GM23338 (cell line): ENCODE results near the gene RIMS4. TPM values are rescaled to one million over a fixed set of nuclear protein-coding genes. Genes with fewer than 3 reads are reported as not detected.
A peak's percentile ranks its signal among the peaks of the same experiment; 100 is the strongest.

Source experiments
- ATAC-seq: fragments of 200-7000 bp; cut with Tn5 transposase; 3 replicates; pipeline ENCODE4 v1.9.1; 2020
- DNase-seq: peaks from one replicate; pipeline ENCODE4 v3.0.0-alpha.2; 2015; ENCODE audit warnings: low spot score
- H2AFZ ChIP-seq: fragments of 200-600 bp; sonication (generic); 2 replicates; pipeline ENCODE4 v1.8.0; 2016; ENCODE audit warnings: antibody characterized with exemption, mild to moderate bottlenecking, moderate library complexity
- H3F3A ChIP-seq: fragments of 200-600 bp; sonication (generic); replicated peaks from 2 replicates; pipeline ENCODE4 v1.8.0; 2017; ENCODE audit warnings: antibody characterized with exemption, mixed run types, low read depth
- H3K27ac ChIP-seq: fragments of 200-600 bp; sonication (generic); 2 replicates; pipeline ENCODE4 v1.6.1; 2016; ENCODE audit warnings: low read depth
- H3K27me3 ChIP-seq: fragments of 200-600 bp; sonication (generic); 2 replicates; pipeline ENCODE4 v1.8.0; 2016; ENCODE audit warnings: mild to moderate bottlenecking, mixed run types, moderate library complexity; ENCODE audit not compliant: insufficient read depth
- H3K36me3 ChIP-seq: fragments of 200-600 bp; sonication (generic); 2 replicates; pipeline ENCODE4 v1.8.0; 2016; ENCODE audit warnings: mild to moderate bottlenecking; ENCODE audit not compliant: insufficient read depth
- H3K4me1 ChIP-seq: fragments of 200-600 bp; sonication (generic); 2 replicates; pipeline ENCODE4 v1.8.0; 2016; ENCODE audit warnings: mild to moderate bottlenecking, moderate library complexity; ENCODE audit not compliant: insufficient read depth
- H3K4me2 ChIP-seq: fragments of 200-600 bp; sonication (generic); 2 replicates; pipeline ENCODE4 v1.7.1; 2017; ENCODE audit warnings: mixed run types
- H3K4me3 ChIP-seq: fragments of 200-600 bp; sonication (generic); 2 replicates; pipeline ENCODE4 v1.6.1; 2016; ENCODE audit warnings: mixed run types
- H3K79me2 ChIP-seq: fragments of 200-600 bp; sonication (generic); replicated peaks from 2 replicates; pipeline ENCODE4 v1.8.0; 2017; ENCODE audit warnings: mild to moderate bottlenecking; ENCODE audit not compliant: insufficient read depth
- H3K9me2 ChIP-seq: fragments of 200-600 bp; sonication (generic); 2 replicates; pipeline ENCODE4 v1.8.0; 2017; ENCODE audit not compliant: insufficient read depth
- H4K20me1 ChIP-seq: fragments of 200-600 bp; sonication (generic); replicated peaks from 2 replicates; pipeline ENCODE4 v1.8.0; 2017; ENCODE audit warnings: mild to moderate bottlenecking; ENCODE audit not compliant: insufficient read depth
- H3K27ac Mint-ChIP-seq: 2 replicates; pipeline ENCODE4 v1.8.0; 2020; ENCODE audit warnings: inconsistent platforms, mild to moderate bottlenecking, moderate library complexity, mixed read lengths
- H3K27me3 Mint-ChIP-seq: 3 replicates; pipeline ENCODE4 v1.8.0; 2022; ENCODE audit warnings: low read depth, mild to moderate bottlenecking, moderate library complexity, mixed read lengths, inconsistent platforms; ENCODE audit not compliant: insufficient read depth, poor library complexity
- H3K36me3 Mint-ChIP-seq: 3 replicates; pipeline ENCODE4 v1.8.0; 2021; ENCODE audit warnings: low read depth, mild to moderate bottlenecking, inconsistent platforms, moderate library complexity, mixed read lengths
- H3K4me1 Mint-ChIP-seq: 3 replicates; pipeline ENCODE4 v1.8.0; 2020; ENCODE audit warnings: mild to moderate bottlenecking, inconsistent platforms, mixed read lengths
- H3K4me3 Mint-ChIP-seq: 3 replicates; pipeline ENCODE4 v1.8.0; 2021; ENCODE audit warnings: moderate library complexity, mild to moderate bottlenecking, inconsistent platforms, mixed read lengths
- H3K9me3 Mint-ChIP-seq: 3 replicates; pipeline ENCODE4 v1.8.0; 2020; ENCODE audit warnings: moderate library complexity, mild to moderate bottlenecking, inconsistent platforms, mixed read lengths
- CREB1 ChIP-seq: fragments of 250-450 bp; sonication (Bioruptor Pico); IDR thresholded peaks from 2 replicates; pipeline ENCODE4 v1.5.0; 2020; ENCODE audit warnings: low read depth, mild to moderate bottlenecking, moderate library complexity
- CTCF ChIP-seq, 2 experiments: fragments of 200-600 bp in 1 of 2; sonication (generic) in 1 of 2; conservative IDR thresholded peaks; 2 replicates each; pipeline versions ENCODE4 v1.5.1 to v1.6.1; 2016 to 2017; ENCODE audit warnings: antibody characterized with exemption in 2 of 2, low read depth in 2 of 2, mild to moderate bottlenecking in 2 of 2, moderate library complexity in 1 of 2
- ETS1 ChIP-seq: IDR thresholded peaks from 2 replicates; pipeline ENCODE4 v1.6.1; 2016; ENCODE audit warnings: antibody characterized with exemption
- EZH2phosphoT487 ChIP-seq: fragments of 200-600 bp; sonication (generic); IDR thresholded peaks from one replicate; pipeline ENCODE4 v1.8.1; 2018; ENCODE audit warnings: antibody characterized with exemption; ENCODE audit not compliant: unreplicated experiment
- JUNB ChIP-seq: IDR thresholded peaks from one replicate; pipeline ENCODE4 v1.6.1; 2016; ENCODE audit warnings: antibody characterized with exemption; ENCODE audit not compliant: unreplicated experiment
- NANOG ChIP-seq: IDR thresholded peaks from 2 replicates; pipeline ENCODE4 v1.6.1; 2016; ENCODE audit warnings: antibody characterized with exemption, borderline replicate concordance
- POLR2AphosphoS5 ChIP-seq: IDR thresholded peaks from 2 replicates; pipeline ENCODE4 v1.6.1; 2016; ENCODE audit warnings: antibody characterized with exemption, low read depth
- REST ChIP-seq: IDR thresholded peaks from one replicate; pipeline ENCODE4 v1.6.1; 2018; ENCODE audit warnings: antibody characterized with exemption; ENCODE audit not compliant: unreplicated experiment
- STAT1 ChIP-seq: IDR thresholded peaks from one replicate; pipeline ENCODE4 v1.6.1; 2016; ENCODE audit warnings: antibody characterized with exemption; ENCODE audit not compliant: unreplicated experiment
- ZNF331 ChIP-seq: fragments of 250-450 bp; sonication (Bioruptor Pico); IDR thresholded peaks from 2 replicates; pipeline ENCODE4 v1.5.0; 2020; ENCODE audit warnings: low read depth, mild to moderate bottlenecking, moderate library complexity
- long read RNA-seq: library from polyadenylated mRNA; unstranded; transcript quantifications from one replicate; pipeline ENCODE4 v2.0.0, GENCODE V29; 2020; ENCODE audit not compliant: unreplicated experiment
- polyA plus RNA-seq: library from polyadenylated mRNA; unstranded; fragments of >200 nt; fragmentation: Nextera tagmentation; extraction: Ambion mirVana; gene quantifications from 2 replicates; pipeline ENCODE4 v1.2.1, GENCODE V29; 2016
- total RNA-seq: library from RNA; depleted of rRNA; stranded (reverse); fragments of >200 nt; shearing (Covaris generic); gene quantifications from 2 replicates; pipeline ENCODE4 v1.2.3, GENCODE V29; 2014; rRNA removed

The RIMS4 gene
- total RNA-seq (34.5 and 39.7 TPM in 2 replicates), polyA plus RNA-seq (2.9 and 3.5 TPM in 2 replicates)
- long read RNA-seq, partial matches to known transcripts: 1 of 3 reads
- long read RNA-seq, other reads (novel, unspliced or antisense): 2 of 3 reads

- no peaks in the 10 kb centered on the region; the same call in 2 of the 3 replicates for H3K36me3 Mint-ChIP-seq
- H3K4me1 ChIP-seq: peaks cover 18% of the 10 kb centered on the region
- H3K4me3 Mint-ChIP-seq: peak within 1 kb of the TSS; percentile 88
- H3K9me2 ChIP-seq: no peaks in the 10 kb centered on the region
- H3K4me3 ChIP-seq: peak within 1 kb of the TSS; percentile 88
- 0 out of 2 replicates have a peak, but pooled peaks cover 5% of the 10 kb centered on the region for H3F3A ChIP-seq
- peaks cover 28% of the 10 kb centered on the region for H4K20me1 ChIP-seq
- H3K4me2 ChIP-seq: peak within 1 kb of the TSS; percentile 94
- no peak within 1 kb of the TSS for H3K27ac Mint-ChIP-seq
- H2AFZ ChIP-seq: peak within 1 kb of the TSS; percentile 94
- H3K27me3 ChIP-seq: peaks cover 49% of the 10 kb centered on the region
- peaks cover 34% of the 10 kb centered on the region for H3K27me3 Mint-ChIP-seq
- no peak for TF ChIP-seq POLR2AphosphoS5
- ATAC-seq: peak; percentile 51
- H3K36me3 ChIP-seq: no peaks in the 10 kb centered on the region
- H3K27ac ChIP-seq: no peak within 1 kb of the TSS
- H3K79me2 ChIP-seq: peaks cover 26% of the 10 kb centered on the region
- DNase-seq: peak; percentile 75
- H3K4me1 Mint-ChIP-seq: peaks cover 29% of the 10 kb centered on the region
- no peaks in the 10 kb centered on the region for H3K9me3 Mint-ChIP-seq
Measured at GRCh38 chr20:44810391-44811149, at the start of gene RIMS4. RIMS4 (minus strand) TSS chr20:44810546; CDS start chr20:44810271, 275 bp downstream.

- H3K4me3 Mint-ChIP-seq: no peak overlapping the region
- peak; percentile 20 for DNase-seq
- H3K27me3 Mint-ChIP-seq: no peaks in the 10 kb centered on the region
- Histone ChIP-seq H3K4me1 (no peaks in the 10 kb centered on the region), H3K27me3 (no peaks in the 10 kb centered on the region), H3K79me2 (no peaks in the 10 kb centered on the region), H3K4me3 (no peak overlapping the region), H3K36me3 (no peaks in the 10 kb centered on the region), H2AFZ (no peak overlapping the region), H3K4me2 (no peak overlapping the region), H3F3A (no peaks in the 10 kb centered on the region), H3K27ac (no peak overlapping the region), H4K20me1 (no peaks in the 10 kb centered on the region), H3K9me2 (no peaks in the 10 kb centered on the region)
- no peak overlapping the region for H3K27ac Mint-ChIP-seq
- no peak for ATAC-seq
- peaks cover 7% of the 10 kb centered on the region for H3K4me1 Mint-ChIP-seq
- H3K9me3 Mint-ChIP-seq: peaks cover 2% of the 10 kb centered on the region; the same call in 2 of the 3 replicates
- no peaks in the 10 kb centered on the region for H3K36me3 Mint-ChIP-seq
- TF ChIP-seq REST (no peak), ZNF331 (CRISPR knock-in tag) (no peak), CTCF (conservative IDR thresholded peaks at IDR 0.05; ENCODE audit: low read depth in 2 of 2) (no peak), EZH2phosphoT487 (no peak), CREB1 (no peak), ETS1 (no peak), STAT1 (no peak), JUNB (no peak), NANOG (no peak), POLR2AphosphoS5 (no peak)
Measured at GRCh38 chr20:44858606-44859360, 48.4 kb upstream of the RIMS4 start.
